ENCODE data around the gene SLC9A3.

SLC9A3 gene

DNA sequence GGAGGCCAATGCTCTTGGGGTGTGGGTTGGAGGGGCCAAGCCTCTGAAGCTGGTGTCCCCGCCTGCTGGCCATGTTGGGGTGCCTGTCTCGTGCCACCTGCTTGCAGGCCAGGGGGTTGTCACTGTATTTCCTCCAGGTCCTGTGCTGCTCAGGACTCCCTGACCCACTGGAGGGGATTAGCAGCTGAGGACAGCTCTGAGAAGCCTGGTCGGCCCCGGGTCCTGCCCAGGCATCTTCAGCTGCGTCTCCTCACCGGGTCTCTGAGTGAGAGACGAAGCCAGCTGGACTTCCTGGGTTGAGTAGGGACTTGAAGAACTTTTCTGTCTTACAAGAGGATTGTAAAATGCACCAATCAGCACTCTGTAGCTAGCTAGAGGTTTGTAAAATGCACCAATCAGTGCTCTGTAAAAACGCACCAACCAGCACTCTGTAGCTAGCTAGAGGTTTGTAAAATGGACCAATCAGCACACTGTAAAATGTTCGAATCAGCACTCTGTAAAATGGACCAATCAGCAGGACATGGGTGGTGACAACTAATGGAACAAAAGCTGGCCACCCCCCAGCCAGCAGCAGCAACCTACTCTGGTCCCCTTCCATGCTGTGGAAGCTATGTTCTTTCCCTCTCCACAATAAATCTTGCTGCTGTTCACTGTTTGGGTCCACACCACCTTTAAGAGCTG, 20.6 kb upstream of the SLC9A3 start:
- ATAC-seq (ENCODE audit: insufficient read depth, low read depth), result no peak

DNA sequence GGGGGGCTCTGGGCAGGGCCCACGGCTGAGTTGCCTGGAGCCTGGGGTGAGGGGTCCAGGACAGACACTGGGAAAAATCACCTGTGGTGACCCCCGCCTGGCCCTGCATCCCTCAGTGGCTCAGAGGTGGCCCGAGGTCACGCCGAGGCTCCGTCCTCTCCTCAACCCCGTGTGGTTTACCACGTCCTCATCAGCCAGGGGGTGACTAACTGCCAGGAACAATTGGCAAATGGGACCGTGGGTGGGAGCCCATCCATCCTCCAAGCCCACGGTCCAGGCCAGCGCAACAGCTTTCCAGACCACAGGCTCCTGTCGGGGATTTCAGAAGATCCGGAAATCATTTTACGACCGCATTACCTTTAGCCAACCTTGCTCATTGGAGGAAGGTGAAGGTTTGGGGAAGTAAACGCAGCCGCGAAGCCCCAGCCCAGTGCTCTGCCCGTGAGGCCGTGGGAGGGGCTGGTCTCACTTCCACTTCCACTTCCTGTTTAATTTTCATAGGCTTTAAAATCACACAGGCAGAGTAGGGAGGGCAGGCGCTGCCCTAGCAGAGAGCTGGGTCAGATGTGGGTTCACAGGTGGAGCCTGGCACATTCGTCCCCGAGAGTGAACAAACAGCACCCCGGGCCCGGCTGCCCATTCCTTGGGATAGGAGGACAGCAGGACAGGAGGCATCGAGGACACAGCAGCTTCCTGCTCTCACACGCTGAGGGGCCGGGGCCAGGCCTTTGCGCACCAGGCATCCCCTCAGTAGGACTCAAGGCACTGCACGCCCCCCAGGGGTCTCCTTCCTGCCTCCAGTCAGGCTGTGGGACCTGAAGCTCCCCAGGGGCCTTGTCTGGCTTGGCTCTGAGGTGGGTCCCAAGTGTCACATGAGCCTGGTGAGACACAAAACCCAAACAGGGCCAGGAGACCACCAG, 19.8 kb upstream of the SLC9A3 start:
- H3K4me1 ChIP-seq (ENCODE audit: insufficient read depth, low read length), result 0 out of 2 replicates have a peak, but pooled peaks cover 3% of the 10 kb centered on the region
- no peaks in the 10 kb centered on the region for H3K79me2 ChIP-seq (ENCODE audit: insufficient read depth, low read length)
- peak; percentile 44; the same call in 2 of the 3 replicates for ATAC-seq (ENCODE audit: insufficient read depth, low read depth)
- H3K4me2 ChIP-seq (ENCODE audit: insufficient read depth, low read length), result no peak overlapping the region
- no peak overlapping the region for H3K9ac ChIP-seq (ENCODE audit: low read depth, low read length)
- no peak overlapping the region for H3K27ac ChIP-seq (ENCODE audit: low read length)
- H3K9me3 ChIP-seq (ENCODE audit: insufficient read depth, low read length, severe bottlenecking), result no peaks in the 10 kb centered on the region
- H3K4me3 ChIP-seq (ENCODE audit: low read depth in 1 of 2, low read length in 2 of 2), result no peak overlapping the region
- H3K36me3 ChIP-seq (ENCODE audit: insufficient read depth, low read length), result no peaks in the 10 kb centered on the region
- DNase-seq, result no peak
- TF ChIP-seq, protein P1, sequence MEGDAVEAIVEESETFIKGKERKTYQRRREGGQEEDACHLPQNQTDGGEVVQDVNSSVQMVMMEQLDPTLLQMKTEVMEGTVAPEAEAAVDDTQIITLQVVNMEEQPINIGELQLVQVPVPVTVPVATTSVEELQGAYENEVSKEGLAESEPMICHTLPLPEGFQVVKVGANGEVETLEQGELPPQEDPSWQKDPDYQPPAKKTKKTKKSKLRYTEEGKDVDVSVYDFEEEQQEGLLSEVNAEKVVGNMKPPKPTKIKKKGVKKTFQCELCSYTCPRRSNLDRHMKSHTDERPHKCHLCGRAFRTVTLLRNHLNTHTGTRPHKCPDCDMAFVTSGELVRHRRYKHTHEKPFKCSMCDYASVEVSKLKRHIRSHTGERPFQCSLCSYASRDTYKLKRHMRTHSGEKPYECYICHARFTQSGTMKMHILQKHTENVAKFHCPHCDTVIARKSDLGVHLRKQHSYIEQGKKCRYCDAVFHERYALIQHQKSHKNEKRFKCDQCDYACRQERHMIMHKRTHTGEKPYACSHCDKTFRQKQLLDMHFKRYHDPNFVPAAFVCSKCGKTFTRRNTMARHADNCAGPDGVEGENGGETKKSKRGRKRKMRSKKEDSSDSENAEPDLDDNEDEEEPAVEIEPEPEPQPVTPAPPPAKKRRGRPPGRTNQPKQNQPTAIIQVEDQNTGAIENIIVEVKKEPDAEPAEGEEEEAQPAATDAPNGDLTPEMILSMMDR (IDR thresholded peaks at IDR 0.05; ENCODE audit: borderline replicate concordance, extremely low read depth, low read length, poor library complexity, severe bottlenecking), result no peak
- no peak for TF ChIP-seq EZH2 (IDR thresholded peaks at IDR 0.05; ENCODE audit: borderline replicate concordance, low read depth, low read length, severe bottlenecking)
- H3K27me3 ChIP-seq (ENCODE audit: insufficient read depth, low read length, poor library complexity), result no peaks in the 10 kb centered on the region
- H2AFZ ChIP-seq (ENCODE audit: low read depth, low read length), result no peak overlapping the region
- no peaks in the 10 kb centered on the region for H4K20me1 ChIP-seq (ENCODE audit: insufficient read depth, low read length)

More for the DNA sequence above, 20.6 kb upstream of the SLC9A3 start:
- TF ChIP-seq, protein P1 (IDR thresholded peaks at IDR 0.05; ENCODE audit: borderline replicate concordance, extremely low read depth, low read length, poor library complexity, severe bottlenecking), result no peak
- TF ChIP-seq EZH2 (IDR thresholded peaks at IDR 0.05; ENCODE audit: borderline replicate concordance, low read depth, low read length, severe bottlenecking), result no peak
- no peak overlapping the region for H2AFZ ChIP-seq (ENCODE audit: low read depth, low read length)
- no peaks in the 10 kb centered on the region for H3K9me3 ChIP-seq (ENCODE audit: insufficient read depth, low read length, severe bottlenecking)
- H3K4me2 ChIP-seq (ENCODE audit: insufficient read depth, low read length), result no peak overlapping the region
- no peaks in the 10 kb centered on the region for H3K79me2 ChIP-seq (ENCODE audit: insufficient read depth, low read length)
- H3K4me1 ChIP-seq (ENCODE audit: insufficient read depth, low read length), result 0 out of 2 replicates have a peak, but pooled peaks cover 3% of the 10 kb centered on the region
- no peaks in the 10 kb centered on the region for H3K36me3 ChIP-seq (ENCODE audit: insufficient read depth, low read length)
- no peaks in the 10 kb centered on the region for H4K20me1 ChIP-seq (ENCODE audit: insufficient read depth, low read length)
- no peaks in the 10 kb centered on the region for H3K27me3 ChIP-seq (ENCODE audit: insufficient read depth, low read length, poor library complexity)
- no peak overlapping the region for H3K4me3 ChIP-seq (ENCODE audit: low read depth in 1 of 2, low read length in 2 of 2)
- no peak overlapping the region for H3K9ac ChIP-seq (ENCODE audit: low read depth, low read length)
- no peak for DNase-seq
- H3K27ac ChIP-seq (ENCODE audit: low read length), result no peak overlapping the region

DNA sequence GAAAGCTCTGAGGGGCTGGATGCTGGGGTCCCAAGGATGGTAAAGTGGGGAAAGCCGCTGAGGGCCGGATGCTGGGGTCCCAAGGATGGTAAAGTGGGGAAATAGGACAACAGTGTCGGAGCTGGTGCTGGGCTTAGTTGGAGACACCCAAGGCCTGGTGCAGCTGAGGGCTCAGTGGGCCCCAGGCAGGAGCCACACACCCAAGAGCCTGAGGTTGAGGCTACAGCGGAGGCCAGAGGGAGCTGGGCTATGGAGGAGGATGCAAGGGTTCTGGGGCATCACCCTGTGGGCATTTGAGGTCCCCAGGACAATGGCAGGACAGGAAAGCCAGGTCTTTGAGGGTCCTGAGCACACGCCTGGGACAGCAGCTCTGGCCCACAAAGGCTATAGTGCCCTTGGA, 19.1 kb upstream of the SLC9A3 start:
- Histone ChIP-seq H3K4me2 (ENCODE audit: insufficient read depth, low read length) (no peak overlapping the region), H3K9ac (ENCODE audit: low read depth, low read length) (no peak overlapping the region)

More for the DNA sequence above, 19.1 kb upstream of the SLC9A3 start:
- no peak overlapping the region for H2AFZ ChIP-seq (ENCODE audit: low read depth, low read length)
- no peaks in the 10 kb centered on the region for H3K9me3 ChIP-seq (ENCODE audit: insufficient read depth, low read length, severe bottlenecking)
- no peak overlapping the region for H3K4me3 ChIP-seq (ENCODE audit: low read depth in 1 of 2, low read length in 2 of 2)
- no peaks in the 10 kb centered on the region for H4K20me1 ChIP-seq (ENCODE audit: insufficient read depth, low read length)
- TF ChIP-seq EZH2 (IDR thresholded peaks at IDR 0.05; ENCODE audit: borderline replicate concordance, low read depth, low read length, severe bottlenecking), result no peak
- TF ChIP-seq, protein P1 (IDR thresholded peaks at IDR 0.05; ENCODE audit: borderline replicate concordance, extremely low read depth, low read length, poor library complexity, severe bottlenecking), result no peak
- ATAC-seq (ENCODE audit: insufficient read depth, low read depth), result no peak
- no peaks in the 10 kb centered on the region for H3K36me3 ChIP-seq (ENCODE audit: insufficient read depth, low read length)
- H3K27ac ChIP-seq (ENCODE audit: low read length), result no peak overlapping the region
- H3K27me3 ChIP-seq (ENCODE audit: insufficient read depth, low read length, poor library complexity), result no peaks in the 10 kb centered on the region
- no peaks in the 10 kb centered on the region for H3K79me2 ChIP-seq (ENCODE audit: insufficient read depth, low read length)
- no peak for DNase-seq
- H3K4me1 ChIP-seq (ENCODE audit: insufficient read depth, low read length), result 0 out of 2 replicates have a peak, but pooled peaks cover 3% of the 10 kb centered on the region

Measured in DND-41 (cell line).